ENCODE measurements around the gene NPAS2. TPM values are rescaled to one million over a fixed set of nuclear protein-coding genes. Genes with fewer than 3 reads are reported as not detected.

The NPAS2 gene
- total RNA-seq, 1 experiment from 2014 or later = 38.3 TPM

- H3K4me3 ChIP-seq = no peak overlapping the region
- ChIA-PET POLR2A (ENCODE audit: unreplicated experiment) (interaction anchor here (0.5 to 0.7 kb wide), 2 partner anchors 119 to 517 kb away, joined by 3 read pairs; partner anchors contain the start of gene RPL31), CTCF (interaction anchor here (0.6 kb wide), 2 partner anchors 26 to 322 kb away, joined by 3 to 10 read pairs; no protein-coding TSS in a partner anchor)
- BruUV-seq (replicated peaks) = no TSS peak
- H3K4me1 ChIP-seq (replicated peaks; ENCODE audit: insufficient read depth) = peaks cover 75% of the 10 kb centered on the region
- H4K20me1 ChIP-seq (ENCODE audit: insufficient read depth) = peaks cover 14% of the 10 kb centered on the region
- H3K27me3 ChIP-seq (ENCODE audit: insufficient read depth, low read depth) = no peaks in the 10 kb centered on the region
- H3K9me2 ChIP-seq (ENCODE audit: insufficient read depth) = no peaks in the 10 kb centered on the region
- H3K27ac ChIP-seq = peak overlapping the region; percentile 80
- H3K79me2 ChIP-seq (ENCODE audit: low read depth) = peaks cover 79% of the 10 kb centered on the region
- no peak for TF ChIP-seq CTCF (conservative IDR thresholded peaks at IDR 0.05)
- peaks cover 18% of the 10 kb centered on the region; the same call in 1 of the 2 replicates for H3K36me3 ChIP-seq (ENCODE audit: low read depth)
- no peak overlapping the region for H2AFZ ChIP-seq
- no peaks in the 10 kb centered on the region for H3K9me3 ChIP-seq (ENCODE audit: insufficient read depth, low read depth)
- H3K4me2 ChIP-seq = peak overlapping the region; percentile 45
- peak; percentile 84 to 98 for DNase-seq
- intact Hi-C loops (cut with micrococcal nuclease; ENCODE audit: unreplicated experiment) = loop anchor here (1.0 to 10.0 kb wide), 7 partner anchors 11 to 242 kb away; no protein-coding TSS in a partner anchor
- peaks cover 69% of the 10 kb centered on the region for H3F3A ChIP-seq (ENCODE audit: insufficient read depth, low read depth)
Measured at GRCh38 chr2:100882645-100883613, 63.0 kb downstream of the NPAS2 start.

GRCh38 chr2:100884145-100884621, 64.2 kb downstream of the NPAS2 start:
- no TSS peak for BruUV-seq (replicated peaks)
- H3K4me1 ChIP-seq (replicated peaks; ENCODE audit: insufficient read depth) = peaks cover 88% of the 10 kb centered on the region
- peak overlapping the region; percentile 80 for H3K27ac ChIP-seq
- no peaks in the 10 kb centered on the region for H3K27me3 ChIP-seq (ENCODE audit: insufficient read depth, low read depth)
- H3K36me3 ChIP-seq (ENCODE audit: low read depth) = peaks cover 21% of the 10 kb centered on the region; the same call in 1 of the 2 replicates
- H3K9me2 ChIP-seq (ENCODE audit: insufficient read depth) = no peaks in the 10 kb centered on the region
- H4K20me1 ChIP-seq (ENCODE audit: insufficient read depth) = peaks cover 19% of the 10 kb centered on the region
- intact Hi-C loops (cut with micrococcal nuclease; ENCODE audit: unreplicated experiment) = loop anchor here (5.0 to 10.0 kb wide), 2 partner anchors 101 to 152 kb away; no protein-coding TSS in a partner anchor
- ChIA-PET CTCF (interaction anchor here (0.5 kb wide), 1 partner anchor 151 kb away, joined by 3 read pairs; no protein-coding TSS in a partner anchor), POLR2A (ENCODE audit: unreplicated experiment) (no interaction called here)
- no peaks in the 10 kb centered on the region for H3K9me3 ChIP-seq (ENCODE audit: insufficient read depth, low read depth)
- no peak overlapping the region for H2AFZ ChIP-seq
- TF ChIP-seq EZH2 (IDR thresholded peaks at IDR 0.05; ENCODE audit: low read depth) = no peak
- TF ChIP-seq CTCF (conservative IDR thresholded peaks at IDR 0.05) = no peak
- peak overlapping the region; percentile 45 for H3K4me2 ChIP-seq
- no peak overlapping the region for H3K4me3 ChIP-seq
- H3K79me2 ChIP-seq (ENCODE audit: low read depth) = peaks cover 80% of the 10 kb centered on the region
- no peak for DNase-seq
- peaks cover 81% of the 10 kb centered on the region for H3F3A ChIP-seq (ENCODE audit: insufficient read depth, low read depth)

GRCh38 chr2:100886085-100886484, 66.1 kb downstream of the NPAS2 start:
- Histone ChIP-seq H4K20me1 (ENCODE audit: insufficient read depth) (peaks cover 19% of the 10 kb centered on the region), H3K27ac (peak overlapping the region; percentile 56; the same call in 1 of the 2 replicates), H2AFZ (no peak overlapping the region), H3K79me2 (ENCODE audit: low read depth) (peaks cover 77% of the 10 kb centered on the region), H3K27me3 (ENCODE audit: insufficient read depth, low read depth) (no peaks in the 10 kb centered on the region), H3K4me2 (peak overlapping the region; percentile 65), H3F3A (ENCODE audit: insufficient read depth, low read depth) (peaks cover 81% of the 10 kb centered on the region), H3K4me1 (replicated peaks; ENCODE audit: insufficient read depth) (peaks cover 87% of the 10 kb centered on the region), H3K36me3 (ENCODE audit: low read depth) (peaks cover 19% of the 10 kb centered on the region; the same call in 1 of the 2 replicates), H3K9me3 (ENCODE audit: insufficient read depth, low read depth) (no peaks in the 10 kb centered on the region), H3K4me3 (no peak overlapping the region), H3K9me2 (ENCODE audit: insufficient read depth) (no peaks in the 10 kb centered on the region)
- ChIA-PET CTCF (no interaction called here), POLR2A (ENCODE audit: unreplicated experiment) (no interaction called here)
- intact Hi-C loops (cut with micrococcal nuclease; ENCODE audit: unreplicated experiment) = loop anchor here (10.0 kb wide), 1 partner anchor 99 kb away; no protein-coding TSS in a partner anchor
- no peak for TF ChIP-seq EZH2 (IDR thresholded peaks at IDR 0.05; ENCODE audit: low read depth)
- no peak for TF ChIP-seq CTCF (conservative IDR thresholded peaks at IDR 0.05)
- DNase-seq = no peak
- BruUV-seq (replicated peaks) = no TSS peak

All from PC-9 (cell line).